A549 (cell line): ENCODE measurements around the gene KCNQ1OT1. TPM values are rescaled to one million over a fixed set of nuclear protein-coding genes. Genes with fewer than 3 reads are reported as not detected.

ENCODE experiments used
- ATAC-seq, 2 experiments: fragments of 200-7000 bp in 1 of 2; fragments of >200 bp in 1 of 2; cut with Nextera tagmentation in 1 of 2; cut with Tn5 transposase in 1 of 2; 3 replicates each; pipeline versions ENCODE4 v1.8.0 to v1.9.1; 2018 to 2020; ENCODE audit warnings: mild to moderate bottlenecking in 1 of 2, moderate library complexity in 1 of 2
- CTCF ChIA-PET: fragments of 300-600 bp; sonication (Branson Sonifier 250); formaldehyde crosslinking; extraction: SDS; loops from one replicate; lab custom pipeline; 2021; ENCODE audit warnings: antibody characterized with exemption, inconsistent platforms; lab: Yijun Ruan, JAX
- POLR2A ChIA-PET: fragments of 350-600 bp; formaldehyde crosslinking; extraction: SDS; loops from one replicate; lab custom pipeline; 2021; ENCODE audit warnings: antibody characterized with exemption, inconsistent platforms; lab: Yijun Ruan, JAX
- DNase-seq, 2 experiments: peaks; one replicate each; pipeline versions ENCODE4 v3.0.0 to v3.0.0-alpha.2; 2011 to 2016; ENCODE audit warnings: low read depth in 1 of 2, low spot score in 1 of 2
- FAIRE-seq: peaks from 2 replicates; lab custom pipeline; 2011; peaks lifted over from hg19 to GRCh38; lab: Jason Lieb, UNC
- H3K27ac ChIP-seq, 2 experiments: fragments of >200 bp; sonication (Bioruptor Twin); formaldehyde crosslinking; 3 replicates each; pipeline ENCODE4 v1.5.1; 2016 to 2017
- H3K4me1 ChIP-seq: fragments of >200 bp; sonication (Bioruptor Twin); formaldehyde crosslinking; 3 replicates; pipeline ENCODE4 v1.6.1; 2016
- H3K4me2 ChIP-seq: fragments of >200 bp; sonication (Bioruptor Twin); formaldehyde crosslinking; 3 replicates; pipeline ENCODE4 v1.6.1; 2016
- H3K4me3 ChIP-seq: fragments of >200 bp; sonication (Bioruptor Twin); formaldehyde crosslinking; 3 replicates; pipeline ENCODE4 v1.5.1; 2016
- H3K9me3 ChIP-seq: fragments of >200 bp; sonication (Bioruptor Twin); formaldehyde crosslinking; 3 replicates; pipeline ENCODE4 v1.6.1; 2016
- BHLHE40 ChIP-seq: IDR thresholded peaks from 2 replicates; pipeline ENCODE4 v1.6.1; 2012; ENCODE audit warnings: low read depth, low read length, inconsistent platforms
- CBX2 ChIP-seq: fragments of 200-600 bp; sonication (generic); IDR thresholded peaks from 2 replicates; pipeline ENCODE4 v1.6.1; 2016; ENCODE audit warnings: low read depth, mild to moderate bottlenecking, borderline replicate concordance
- CEBPB ChIP-seq, 2 experiments: fragments of >200 bp in 1 of 2; sonication (Bioruptor Twin) in 1 of 2; formaldehyde crosslinking in 1 of 2; IDR thresholded peaks; 2 replicates each; pipeline ENCODE4 v1.6.1; 2012 to 2016
- CHD2 ChIP-seq: fragments of 150-350 bp; IDR thresholded peaks from 2 replicates; pipeline ENCODE4 v1.6.1; 2014; ENCODE audit warnings: low read length; ENCODE audit not compliant: partially characterized antibody
- CTCF ChIP-seq: fragments of >200 bp; sonication (Bioruptor Twin); formaldehyde crosslinking; IDR thresholded peaks from 3 replicates; pipeline ENCODE4 v1.5.1; 2016
- ESRRA ChIP-seq: fragments of 150-350 bp; IDR thresholded peaks from 2 replicates; pipeline ENCODE4 v1.6.1; 2014; ENCODE audit warnings: mild to moderate bottlenecking, low read length, borderline replicate concordance
- FOSB ChIP-seq: fragments of 250-450 bp; sonication (Bioruptor Pico); IDR thresholded peaks from 2 replicates; pipeline ENCODE4 v1.5.0; 2020; ENCODE audit warnings: mild to moderate bottlenecking, moderate library complexity
- FOSL2 ChIP-seq, 2 experiments: fragments of 450-650 bp in 1 of 2; fragments of >200 bp in 1 of 2; sonication (Bioruptor Twin) in 1 of 2; formaldehyde crosslinking; IDR thresholded peaks; 2 replicates each; pipeline versions ENCODE4 v1.5.0 to v1.6.1; 2016 to 2020; ENCODE audit warnings: mild to moderate bottlenecking in 1 of 2, moderate library complexity in 1 of 2
- GATA3 ChIP-seq: IDR thresholded peaks from 2 replicates; pipeline ENCODE4 v1.6.1; 2012; ENCODE audit warnings: borderline replicate concordance
- HOXA7 ChIP-seq: fragments of 250-450 bp; sonication (Bioruptor Pico); IDR thresholded peaks from 2 replicates; pipeline ENCODE4 v1.5.0; 2020; ENCODE audit warnings: mild to moderate bottlenecking, moderate library complexity
- HOXB5 ChIP-seq: fragments of 250-450 bp; sonication (Bioruptor Pico); IDR thresholded peaks from 2 replicates; pipeline ENCODE4 v1.5.0; 2020; ENCODE audit warnings: mild to moderate bottlenecking, moderate library complexity
- MAFK ChIP-seq: fragments of 450-650 bp; IDR thresholded peaks from 2 replicates; pipeline ENCODE4 v1.6.1; 2014; ENCODE audit not compliant: partially characterized antibody
- MAZ ChIP-seq: fragments of 150-350 bp; IDR thresholded peaks from 2 replicates; pipeline ENCODE4 v1.6.1; 2014; ENCODE audit warnings: antibody characterized with exemption, low read depth, low read length, borderline replicate concordance
- MYC ChIP-seq: IDR thresholded peaks from 2 replicates; pipeline ENCODE4 v1.6.1; 2012; ENCODE audit warnings: mild to moderate bottlenecking, inconsistent platforms, low read length, improper control_type of control experiment, borderline replicate concordance
- NFE2L2 ChIP-seq: fragments of 150-350 bp; conservative IDR thresholded peaks from 2 replicates; pipeline ENCODE4 v1.6.1; 2014; ENCODE audit warnings: low read length
- RARB ChIP-seq: fragments of 250-450 bp; sonication (Bioruptor Pico); IDR thresholded peaks from 2 replicates; pipeline ENCODE4 v1.8.0; 2021; ENCODE audit warnings: mild to moderate bottlenecking, moderate library complexity
- RFX5 ChIP-seq: fragments of 450-650 bp; IDR thresholded peaks from 2 replicates; pipeline ENCODE4 v1.7.1; 2014; ENCODE audit warnings: antibody characterized with exemption, mild to moderate bottlenecking, moderate library complexity
- RNF2 ChIP-seq: fragments of 200-600 bp; sonication (generic); IDR thresholded peaks from 2 replicates; pipeline ENCODE4 v1.6.1; 2016; ENCODE audit warnings: low read depth, mild to moderate bottlenecking, antibody characterized with exemption, moderate library complexity, borderline replicate concordance
- SMC3 ChIP-seq: fragments of >200 bp; sonication (Bioruptor Twin); formaldehyde crosslinking; IDR thresholded peaks from 3 replicates; pipeline ENCODE4 v1.6.1; 2018; ENCODE audit warnings: inconsistent platforms
- TP53 ChIP-seq: fragments of 250-450 bp; sonication (Bioruptor Pico); IDR thresholded peaks from 2 replicates; pipeline ENCODE4 v1.5.0; 2021; ENCODE audit warnings: mild to moderate bottlenecking, moderate library complexity
- ZFP36 ChIP-seq: fragments of 450-650 bp; IDR thresholded peaks from 2 replicates; pipeline ENCODE4 v1.6.1; 2014; ENCODE audit warnings: borderline replicate concordance; ENCODE audit not compliant: partially characterized antibody
- ZNF302 ChIP-seq: fragments of 250-450 bp; sonication (Bioruptor Pico); IDR thresholded peaks from 2 replicates; pipeline ENCODE4 v1.9.0; 2021; ENCODE audit warnings: inconsistent platforms, mild to moderate bottlenecking, moderate library complexity
- WGBS: methylation state at CpG from one replicate; pipeline ENCODE4 v1.1.6; 2017; ENCODE audit errors: missing lambda C conversion rate; 5-methylcytosine and 5-hydroxymethylcytosine counted together
- polyA plus RNA-seq, 4 experiments: library from polyadenylated mRNA; depleted of rRNA in 3 of 4; stranded (reverse); fragments of >200 nt; fragmentation: RNase III in 1 of 4; extraction: RNeasy Plus Mini Kit Qiagen cat#74134 plus additional on column Dnase treatment in 1 of 4; gene quantifications; 2 replicates in 3 of 4; 3 replicates in 1 of 4; pipeline ENCODE4 v1.2.3, GENCODE V29; 2011 to 2017
- TF ChIP-seq, protein P1 (sequence below): fragments of 450-650 bp; IDR thresholded peaks from 2 replicates; pipeline ENCODE4 v1.6.1; 2014; ENCODE audit warnings: antibody characterized with exemption
- TF ChIP-seq, protein P2 (sequence below): fragments of 200-600 bp; sonication (generic); IDR thresholded peaks from 2 replicates; pipeline ENCODE4 v1.6.1; 2016; ENCODE audit warnings: antibody characterized with exemption, mild to moderate bottlenecking, moderate library complexity

KCNQ1OT1 gene
- polyA plus RNA-seq, 2 of the 4 experiments (the other 2 are of a cell fraction) = 0.03 to 0.13 TPM

DNA sequence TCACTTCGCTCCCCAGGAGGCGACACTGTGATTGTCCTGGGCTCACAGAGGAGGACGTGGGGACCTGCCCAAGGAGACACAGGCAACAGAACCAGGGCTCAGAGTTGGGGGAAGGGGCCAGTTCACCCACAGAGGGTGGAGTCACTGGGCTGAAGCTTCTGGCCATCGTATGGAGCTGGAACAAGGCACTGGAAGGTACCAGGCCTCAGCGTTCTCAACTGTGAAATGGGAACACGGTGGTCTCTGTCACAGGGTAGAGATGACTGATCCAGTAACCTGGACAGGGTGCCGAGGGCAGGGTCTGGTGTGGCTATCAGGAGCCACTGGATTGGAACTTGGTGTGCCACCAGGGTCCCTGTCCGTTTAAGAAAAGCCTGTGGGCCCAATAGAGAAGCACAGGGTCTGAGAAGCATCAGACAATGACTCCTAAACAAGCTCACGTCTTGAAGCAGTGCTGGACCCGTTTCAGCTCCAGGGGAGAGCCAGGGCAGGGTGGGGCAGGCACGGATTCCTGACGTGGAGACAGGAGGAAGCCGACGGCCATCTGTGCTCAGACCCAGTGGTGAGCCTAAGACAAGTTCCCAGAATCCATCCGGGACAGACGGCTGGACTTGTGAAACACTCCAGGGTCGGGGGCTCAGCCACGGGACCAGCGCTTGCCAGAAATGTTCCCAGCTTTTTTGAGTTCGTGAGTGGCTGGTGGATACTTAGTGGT, 25.0 kb upstream of the KCNQ1OT1 start:
- WGBS = 58% methylated on average over 20 of the region's 20 CpGs
- ChIA-PET POLR2A (no interaction called here), CTCF (interaction anchor here (1.4 kb wide), 1 partner anchor 10 kb away, joined by 4 read pairs; no protein-coding TSS in a partner anchor)
- Histone ChIP-seq H3K4me2 (no peak overlapping the region), H3K4me3 (no peak overlapping the region), H3K9me3 (no peaks in the 10 kb centered on the region), H3K27ac (no peak overlapping the region), H3K4me1 (no peaks in the 10 kb centered on the region)
- no peak for FAIRE-seq
- no peak for DNase-seq
- TF ChIP-seq MAFK = no peak
- no peak for TF ChIP-seq CTCF
- TF ChIP-seq CEBPB (IDR thresholded peaks at IDR 0.05) = no peak
- no peak for TF ChIP-seq CHD2
- no peak for TF ChIP-seq FOSB (CRISPR knock-in tag)
- TF ChIP-seq RNF2 = no peak
- no peak for TF ChIP-seq SMC3
- no peak for TF ChIP-seq ESRRA
- no peak for TF ChIP-seq HOXA7 (CRISPR knock-in tag)
- TF ChIP-seq HOXB5 = no peak
- no peak for TF ChIP-seq FOSL2 (IDR thresholded peaks at IDR 0.05)
- TF ChIP-seq FOSL2 (CRISPR knock-in tag; IDR thresholded peaks at IDR 0.05) = no peak
- TF ChIP-seq CBX2 = no peak
- TF ChIP-seq GATA3 = no peak
- TF ChIP-seq ZFP36 = no peak
- TF ChIP-seq TP53 = no peak
- no peak for ATAC-seq

DNA sequence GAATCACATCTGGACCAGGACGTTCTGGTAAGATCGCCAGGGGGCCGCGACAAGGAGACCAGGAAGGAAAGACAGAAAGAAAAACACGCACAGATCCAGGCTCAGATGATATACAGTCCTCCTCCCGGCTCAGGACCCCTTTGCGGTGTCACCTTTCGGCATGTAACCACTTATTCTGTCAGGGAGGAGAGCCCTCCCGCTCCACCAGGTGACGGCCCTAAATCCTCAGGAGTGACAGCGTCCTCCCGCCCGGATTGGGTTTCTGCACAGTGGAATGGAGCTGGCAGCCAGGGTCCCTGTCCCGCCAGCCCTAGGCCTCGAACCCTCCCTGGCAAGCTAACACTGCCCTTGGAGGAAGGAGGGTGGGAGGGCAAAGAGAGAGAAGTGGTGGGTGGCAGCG, 24.3 kb upstream of the KCNQ1OT1 start:
- Histone ChIP-seq H3K27ac (no peak overlapping the region), H3K4me3 (no peak overlapping the region), H3K4me1 (no peaks in the 10 kb centered on the region), H3K4me2 (no peak overlapping the region), H3K9me3 (no peaks in the 10 kb centered on the region)
- FAIRE-seq (no peak), ATAC-seq (no peak), DNase-seq (no peak)
- TF ChIP-seq SMC3 (no peak), MYC (no peak), RARB (CRISPR knock-in tag) (no peak), CHD2 (no peak), RFX5 (no peak), GATA3 (no peak), NFE2L2 (no peak), ZNF302 (CRISPR knock-in tag) (no peak), MAZ (no peak), BHLHE40 (no peak), ZFP36 (no peak)
- TF ChIP-seq, protein P1, sequence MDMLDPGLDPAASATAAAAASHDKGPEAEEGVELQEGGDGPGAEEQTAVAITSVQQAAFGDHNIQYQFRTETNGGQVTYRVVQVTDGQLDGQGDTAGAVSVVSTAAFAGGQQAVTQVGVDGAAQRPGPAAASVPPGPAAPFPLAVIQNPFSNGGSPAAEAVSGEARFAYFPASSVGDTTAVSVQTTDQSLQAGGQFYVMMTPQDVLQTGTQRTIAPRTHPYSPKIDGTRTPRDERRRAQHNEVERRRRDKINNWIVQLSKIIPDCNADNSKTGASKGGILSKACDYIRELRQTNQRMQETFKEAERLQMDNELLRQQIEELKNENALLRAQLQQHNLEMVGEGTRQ = no peak
- TF ChIP-seq, protein P2, sequence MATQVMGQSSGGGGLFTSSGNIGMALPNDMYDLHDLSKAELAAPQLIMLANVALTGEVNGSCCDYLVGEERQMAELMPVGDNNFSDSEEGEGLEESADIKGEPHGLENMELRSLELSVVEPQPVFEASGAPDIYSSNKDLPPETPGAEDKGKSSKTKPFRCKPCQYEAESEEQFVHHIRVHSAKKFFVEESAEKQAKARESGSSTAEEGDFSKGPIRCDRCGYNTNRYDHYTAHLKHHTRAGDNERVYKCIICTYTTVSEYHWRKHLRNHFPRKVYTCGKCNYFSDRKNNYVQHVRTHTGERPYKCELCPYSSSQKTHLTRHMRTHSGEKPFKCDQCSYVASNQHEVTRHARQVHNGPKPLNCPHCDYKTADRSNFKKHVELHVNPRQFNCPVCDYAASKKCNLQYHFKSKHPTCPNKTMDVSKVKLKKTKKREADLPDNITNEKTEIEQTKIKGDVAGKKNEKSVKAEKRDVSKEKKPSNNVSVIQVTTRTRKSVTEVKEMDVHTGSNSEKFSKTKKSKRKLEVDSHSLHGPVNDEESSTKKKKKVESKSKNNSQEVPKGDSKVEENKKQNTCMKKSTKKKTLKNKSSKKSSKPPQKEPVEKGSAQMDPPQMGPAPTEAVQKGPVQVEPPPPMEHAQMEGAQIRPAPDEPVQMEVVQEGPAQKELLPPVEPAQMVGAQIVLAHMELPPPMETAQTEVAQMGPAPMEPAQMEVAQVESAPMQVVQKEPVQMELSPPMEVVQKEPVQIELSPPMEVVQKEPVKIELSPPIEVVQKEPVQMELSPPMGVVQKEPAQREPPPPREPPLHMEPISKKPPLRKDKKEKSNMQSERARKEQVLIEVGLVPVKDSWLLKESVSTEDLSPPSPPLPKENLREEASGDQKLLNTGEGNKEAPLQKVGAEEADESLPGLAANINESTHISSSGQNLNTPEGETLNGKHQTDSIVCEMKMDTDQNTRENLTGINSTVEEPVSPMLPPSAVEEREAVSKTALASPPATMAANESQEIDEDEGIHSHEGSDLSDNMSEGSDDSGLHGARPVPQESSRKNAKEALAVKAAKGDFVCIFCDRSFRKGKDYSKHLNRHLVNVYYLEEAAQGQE = no peak
- ChIA-PET CTCF (interaction anchor here (1.3 kb wide), 1 partner anchor 11 kb away, joined by 5 read pairs; no protein-coding TSS in a partner anchor), POLR2A (no interaction called here)
- 86% methylated on average over 16 of the region's 16 CpGs for WGBS
